Right lobe of liver (tissue), 6 donors: ENCODE data around the gene SIGLEC1. TPM values are rescaled to one million over a fixed set of nuclear protein-coding genes. Genes with fewer than 3 reads are reported as not detected.

Experiments used
- ATAC-seq, 4 donors: fragments of 200-7000 bp; cut with Tn5 transposase; one replicate each; pipeline ENCODE4 v1.9.1; 2020; ENCODE audit warnings: mild to moderate bottlenecking in 4 of 4, moderate library complexity in 4 of 4
- DNase-seq, 3 donors: peaks; one replicate each; pipeline ENCODE4 v3.0.0-alpha.2; 2020
- H3K27ac ChIP-seq, 3 donors: fragments of 200-600 bp; one replicate each; pipeline ENCODE4 v1.8.0; 2022
- H3K27me3 ChIP-seq, 2 donors: fragments of 200-600 bp; one replicate each; pipeline ENCODE4 v1.8.0; 2022
- H3K36me3 ChIP-seq, 4 donors: fragments of 200-600 bp; sonication (generic) in 1 of 4; one replicate each; pipeline versions ENCODE4 v1.5.1 to v1.8.0; 2017 to 2022; ENCODE audit warnings: control low read depth in 1 of 4
- H3K4me1 ChIP-seq, 4 donors: fragments of 200-600 bp; sonication (generic) in 1 of 4; one replicate each; pipeline versions ENCODE4 v1.5.1 to v1.8.0; 2017 to 2022; ENCODE audit warnings: control low read depth in 1 of 4
- H3K4me3 ChIP-seq, 3 donors: fragments of 200-600 bp; one replicate each; pipeline ENCODE4 v1.8.0; 2022
- H3K9me3 ChIP-seq, 4 donors: fragments of 200-600 bp; sonication (generic) in 1 of 4; one replicate each; pipeline versions ENCODE4 v1.5.1 to v1.8.0; 2017 to 2022; ENCODE audit warnings: control low read depth in 1 of 4
- POLR2A ChIP-seq: fragments of 450-650 bp; IDR thresholded peaks from one replicate; pipeline ENCODE4 v1.6.1; 2017; ENCODE audit warnings: antibody characterized with exemption, mild to moderate bottlenecking
- WGBS: methylation state at CpG from one replicate; pipeline ENCODE4 v1.1.6; 2018; ENCODE audit warnings: low coverage, low lambda C conversion rate; ENCODE audit not compliant: insufficient coverage; ENCODE audit errors: missing lambda C conversion rate; 5-methylcytosine and 5-hydroxymethylcytosine counted together
- intact Hi-C, 2 donors: fragments of 100-400 bp; cut with DNase I; formaldehyde crosslinking; loops; one replicate each; pipeline versions ENCODE4 v1.11.2 to v1.14.1; 2022
- total RNA-seq, 6 experiments: library from RNA; depleted of rRNA in 2 of 6; stranded (reverse); fragments of >200 nt in 2 of 6; fragmentation: NEBNext Ultra II Directional in 3 of 6; extraction: Animal tissue kit (Norgen Biotek cat#: 25700) in 3 of 6; gene quantifications; one replicate each; pipeline versions ENCODE4 v1.1.0 to v1.2.4, GENCODE V29; 2016 to 2023
- TF ChIP-seq, protein P1 (sequence below), 4 donors: fragments of 200-600 bp in 3 of 4; fragments of 450-650 bp in 1 of 4; IDR thresholded peaks; one replicate each; pipeline versions ENCODE4 v1.5.1 to v1.8.0; 2016 to 2022; ENCODE audit warnings: antibody characterized with exemption in 4 of 4, mild to moderate bottlenecking in 2 of 4
- donor health status: DM: no; HTN: yes; CAD: no.
- donor health status: DM: no; HTN: no; CAD: no.
- donor health status: DM: no; HTN: no; CAD: no.
- donor health status: DM: no; HTN: yes; CAD: no.
- donor health status: DM: no; HTN: yes; CAD: no.

SIGLEC1 gene
- total RNA-seq, 6 experiments from 2014 or later = 2.6 to 13.9 (median 5.7) TPM

- H3K27ac ChIP-seq = no peak overlapping the region
- TF ChIP-seq, protein P1, sequence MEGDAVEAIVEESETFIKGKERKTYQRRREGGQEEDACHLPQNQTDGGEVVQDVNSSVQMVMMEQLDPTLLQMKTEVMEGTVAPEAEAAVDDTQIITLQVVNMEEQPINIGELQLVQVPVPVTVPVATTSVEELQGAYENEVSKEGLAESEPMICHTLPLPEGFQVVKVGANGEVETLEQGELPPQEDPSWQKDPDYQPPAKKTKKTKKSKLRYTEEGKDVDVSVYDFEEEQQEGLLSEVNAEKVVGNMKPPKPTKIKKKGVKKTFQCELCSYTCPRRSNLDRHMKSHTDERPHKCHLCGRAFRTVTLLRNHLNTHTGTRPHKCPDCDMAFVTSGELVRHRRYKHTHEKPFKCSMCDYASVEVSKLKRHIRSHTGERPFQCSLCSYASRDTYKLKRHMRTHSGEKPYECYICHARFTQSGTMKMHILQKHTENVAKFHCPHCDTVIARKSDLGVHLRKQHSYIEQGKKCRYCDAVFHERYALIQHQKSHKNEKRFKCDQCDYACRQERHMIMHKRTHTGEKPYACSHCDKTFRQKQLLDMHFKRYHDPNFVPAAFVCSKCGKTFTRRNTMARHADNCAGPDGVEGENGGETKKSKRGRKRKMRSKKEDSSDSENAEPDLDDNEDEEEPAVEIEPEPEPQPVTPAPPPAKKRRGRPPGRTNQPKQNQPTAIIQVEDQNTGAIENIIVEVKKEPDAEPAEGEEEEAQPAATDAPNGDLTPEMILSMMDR (IDR thresholded peaks at IDR 0.05) = no peak
- TF ChIP-seq POLR2A = no peak
- no peaks in the 10 kb centered on the region for H3K36me3 ChIP-seq
- peaks cover 0 to 23% of the 10 kb centered on the region in 2 donors for H3K27me3 ChIP-seq
- no peaks in the 10 kb centered on the region for H3K9me3 ChIP-seq
- H3K4me1 ChIP-seq = peaks cover 0 to 2% (median 0%) of the 10 kb centered on the region in 4 donors
- intact Hi-C loops = loop anchor here in 1 of 2 donors (10.0 kb wide), 1 partner anchor 102 kb away; no protein-coding TSS in a partner anchor
- DNase-seq = no peak
- WGBS = 10% methylated on average over 2 of the region's 58 CpGs
- ATAC-seq = no peak
- H3K4me3 ChIP-seq = no peak overlapping the region
These were observed 39.7 kb downstream of the SIGLEC1 start for GRCh38 chr20:3672547-3673171.

DNA sequence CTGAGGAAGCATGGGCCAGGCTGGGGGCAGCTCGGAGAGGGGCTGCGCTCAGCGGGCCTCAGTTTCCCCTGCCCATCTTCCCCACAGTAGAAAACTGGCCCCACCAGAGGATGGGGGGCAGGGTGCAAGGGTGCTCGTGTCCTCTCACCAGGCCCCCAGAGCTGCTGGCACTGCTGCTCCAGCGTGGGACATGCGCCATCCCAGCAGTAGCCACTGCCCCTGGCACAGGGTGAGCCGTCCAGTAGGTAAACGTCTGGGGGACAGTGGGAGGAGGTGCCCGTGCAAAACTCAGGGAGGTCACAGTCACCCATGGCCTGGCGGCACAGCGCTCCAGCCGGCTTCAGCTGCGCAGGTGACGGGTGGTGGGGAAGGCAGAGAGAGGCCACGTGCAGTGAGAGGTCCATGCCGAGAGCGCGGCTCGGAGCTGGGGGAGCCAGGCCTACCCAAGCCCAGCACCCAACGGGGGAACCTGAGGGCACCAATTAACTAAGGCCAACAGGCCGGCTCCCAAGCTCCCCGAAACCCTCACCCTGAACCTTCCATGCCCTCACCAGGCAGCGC is 40.3 kb downstream of the SIGLEC1 start:
- intact Hi-C loops = loop anchor here in 1 of 2 donors (10.0 kb wide), 1 partner anchor 103 kb away; no protein-coding TSS in a partner anchor
- ATAC-seq = no peak
- peaks cover 0 to 23% of the 10 kb centered on the region in 2 donors for H3K27me3 ChIP-seq
- peaks cover 0 to 2% (median 0%) of the 10 kb centered on the region in 4 donors for H3K4me1 ChIP-seq
- no peak overlapping the region for H3K27ac ChIP-seq
- no peak overlapping the region for H3K4me3 ChIP-seq
- no peaks in the 10 kb centered on the region for H3K9me3 ChIP-seq
- TF ChIP-seq POLR2A = no peak
- TF ChIP-seq, protein P1 (IDR thresholded peaks at IDR 0.05) = no peak
- WGBS = 0% methylated on average over 1 of the region's 23 CpGs
- DNase-seq = no peak
- H3K36me3 ChIP-seq = no peaks in the 10 kb centered on the region

DNA sequence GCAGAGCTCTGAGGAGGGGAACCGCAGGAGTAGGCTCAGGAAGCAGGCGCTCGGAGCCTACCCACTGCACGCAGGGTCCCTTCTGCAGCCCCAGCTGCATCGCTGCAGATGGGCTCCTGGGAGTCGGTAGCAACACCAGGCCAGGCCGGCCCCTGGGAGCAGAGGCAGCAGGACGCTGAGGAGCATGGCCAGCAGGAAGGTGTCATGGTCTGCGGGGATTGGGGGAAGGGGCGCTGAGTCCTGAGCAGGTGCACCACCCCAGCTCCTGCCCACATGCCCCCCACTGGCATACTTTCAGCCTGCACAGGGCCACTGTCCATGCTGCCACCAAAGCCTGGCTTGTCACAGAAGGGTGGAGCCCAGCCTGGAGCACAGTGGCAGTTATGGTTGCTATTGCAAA is 41.5 kb downstream of the SIGLEC1 start:
- ATAC-seq = no peak
- Histone ChIP-seq H3K27ac (no peak overlapping the region), H3K27me3 (peaks cover 0 to 23% of the 10 kb centered on the region in 2 donors), H3K9me3 (no peaks in the 10 kb centered on the region), H3K4me1 (no peaks in the 10 kb centered on the region), H3K4me3 (no peak overlapping the region), H3K36me3 (no peaks in the 10 kb centered on the region)
- no CpG with 5 or more reads among the region's 10 CpGs for WGBS
- TF ChIP-seq, protein P1 (IDR thresholded peaks at IDR 0.05) = no peak
- no peak for TF ChIP-seq POLR2A
- DNase-seq = no peak
- intact Hi-C loops = loop anchor here in 1 of 2 donors (10.0 kb wide), 1 partner anchor 104 kb away; no protein-coding TSS in a partner anchor

DNA sequence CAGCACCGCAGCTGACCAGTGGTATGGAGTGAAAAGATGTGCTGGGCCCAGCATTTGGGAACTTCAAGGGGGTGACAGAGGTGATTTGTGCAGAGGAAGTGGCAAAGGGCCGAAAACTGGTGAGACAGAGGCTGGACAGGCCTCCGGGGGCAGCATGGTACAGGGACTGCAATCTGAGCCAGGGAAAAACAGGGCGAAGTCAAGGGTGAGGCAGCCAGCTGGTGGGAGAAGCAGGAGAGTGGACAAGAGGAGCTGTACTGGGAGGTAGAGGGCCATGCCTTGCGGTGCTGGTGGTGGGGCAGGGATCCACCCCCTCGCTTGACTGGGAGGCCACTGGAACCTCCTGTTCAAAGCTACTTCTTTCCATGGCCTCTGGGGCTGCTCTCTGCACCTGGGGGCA is 41.9 kb downstream of the SIGLEC1 start:
- H3K4me3 ChIP-seq = no peak overlapping the region
- H3K27ac ChIP-seq = no peak overlapping the region
- WGBS = 48% methylated on average over 3 of the region's 6 CpGs
- no peak for DNase-seq
- H3K4me1 ChIP-seq = no peaks in the 10 kb centered on the region
- H3K36me3 ChIP-seq = no peaks in the 10 kb centered on the region
- no peak for TF ChIP-seq POLR2A
- TF ChIP-seq, protein P1 (IDR thresholded peaks at IDR 0.05) = no peak
- ATAC-seq = no peak
- intact Hi-C loops = loop anchor here in 1 of 2 donors (10.0 kb wide), 1 partner anchor 104 kb away; no protein-coding TSS in a partner anchor
- H3K27me3 ChIP-seq = peaks cover 0 to 23% of the 10 kb centered on the region in 2 donors
- no peaks in the 10 kb centered on the region for H3K9me3 ChIP-seq
